GM12878 (cell line): ENCODE data around the gene MAGI2.

Experiments used
- CHD2 ChIP-seq: IDR thresholded peaks from 2 replicates; pipeline ENCODE4 v1.6.1; 2011; ENCODE audit warnings: low read depth, low read length, improper control_type of control experiment, borderline replicate concordance
- EP300 ChIP-seq, 2 experiments: fragments of 150-350 bp in 1 of 2; IDR thresholded peaks; 2 replicates each; pipeline ENCODE4 v1.6.1; 2011 to 2012; ENCODE audit warnings: low read depth in 2 of 2, low read length in 2 of 2, borderline replicate concordance in 1 of 2, improper control_type of control experiment in 1 of 2, inconsistent platforms in 1 of 2; ENCODE audit not compliant: control insufficient read depth in 1 of 2
- NFIC ChIP-seq: IDR thresholded peaks from 2 replicates; pipeline ENCODE4 v1.6.1; 2012; ENCODE audit warnings: low read depth, mild to moderate bottlenecking, inconsistent platforms, low read length, moderate library complexity
- NFXL1 ChIP-seq: fragments of 450-650 bp; IDR thresholded peaks from 2 replicates; pipeline ENCODE4 v1.6.1; 2017; ENCODE audit warnings: antibody characterized with exemption, mild to moderate bottlenecking, borderline replicate concordance
- NR2C2 ChIP-seq: IDR thresholded peaks from 2 replicates; pipeline ENCODE4 v1.6.1; 2011; ENCODE audit warnings: borderline replicate concordance, low read depth; ENCODE audit not compliant: control insufficient read depth, insufficient read length
- PAX5 ChIP-seq: IDR thresholded peaks from 2 replicates; pipeline ENCODE4 v1.6.1; 2011; ENCODE audit warnings: low read depth, low read length, borderline replicate concordance
- PML ChIP-seq: IDR thresholded peaks from 2 replicates; pipeline ENCODE4 v1.6.1; 2012; ENCODE audit warnings: low read length, inconsistent platforms
- POLR2A ChIP-seq: IDR thresholded peaks from 2 replicates; pipeline ENCODE4 v1.6.1; 2011; ENCODE audit warnings: low read depth, mild to moderate bottlenecking, low read length
- POLR2AphosphoS5 ChIP-seq: IDR thresholded peaks from 2 replicates; pipeline ENCODE4 v1.6.1; 2011; ENCODE audit warnings: mild to moderate bottlenecking, low read length, inconsistent platforms
- RFX5 ChIP-seq: IDR thresholded peaks from 2 replicates; pipeline ENCODE4 v1.6.1; 2011; ENCODE audit warnings: low read depth, low read length, improper control_type of control experiment
- SMARCA5 ChIP-seq: fragments of 450-650 bp; IDR thresholded peaks from 2 replicates; pipeline ENCODE4 v1.6.1; 2017; ENCODE audit warnings: mild to moderate bottlenecking
- TF ChIP-seq, protein P1 (sequence below): IDR thresholded peaks from 2 replicates; pipeline ENCODE4 v1.6.1; 2011; ENCODE audit warnings: low read depth, mild to moderate bottlenecking, low read length, moderate library complexity, borderline replicate concordance; ENCODE audit errors: extremely low read depth
- TF ChIP-seq, protein P2 (sequence below), 3 experiments: IDR thresholded peaks in 2 of 3; conservative IDR thresholded peaks in 1 of 3; 2 replicates each; pipeline ENCODE4 v1.5.1; 2011; ENCODE audit warnings: low read depth in 3 of 3, low read length in 3 of 3, mild to moderate bottlenecking in 3 of 3, control low read depth in 2 of 3, moderate library complexity in 2 of 3, inconsistent platforms in 1 of 3, mixed read lengths in 1 of 3; ENCODE audit not compliant: control insufficient read depth in 2 of 3, insufficient read depth in 1 of 3; ENCODE audit errors: extremely low read depth in 1 of 3

DNA sequence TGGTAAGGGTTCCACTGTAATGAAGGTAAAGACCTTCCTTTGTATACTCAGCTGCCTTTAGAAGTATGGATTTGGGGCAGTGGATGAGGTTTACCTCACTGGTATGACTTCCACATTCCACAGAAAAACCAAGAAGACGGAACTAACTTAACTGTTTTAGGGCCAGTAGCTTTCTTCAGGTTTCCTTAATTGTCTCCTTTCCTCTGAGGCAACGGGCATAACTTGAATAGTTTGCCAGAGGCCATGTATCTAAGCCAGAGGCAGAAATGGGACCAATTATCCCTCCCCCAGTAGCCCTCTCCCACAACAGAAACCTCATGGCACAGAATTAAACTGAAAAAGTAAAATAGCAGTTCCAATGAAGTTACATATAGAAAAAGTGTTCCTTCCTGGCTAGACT is 1373.2 kb downstream of the MAGI2 start:
- TF ChIP-seq, protein P1, sequence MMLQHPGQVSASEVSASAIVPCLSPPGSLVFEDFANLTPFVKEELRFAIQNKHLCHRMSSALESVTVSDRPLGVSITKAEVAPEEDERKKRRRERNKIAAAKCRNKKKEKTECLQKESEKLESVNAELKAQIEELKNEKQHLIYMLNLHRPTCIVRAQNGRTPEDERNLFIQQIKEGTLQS, result no peak
- TF ChIP-seq SMARCA5, result no peak
- TF ChIP-seq RFX5, result no peak
- TF ChIP-seq, protein P2, sequence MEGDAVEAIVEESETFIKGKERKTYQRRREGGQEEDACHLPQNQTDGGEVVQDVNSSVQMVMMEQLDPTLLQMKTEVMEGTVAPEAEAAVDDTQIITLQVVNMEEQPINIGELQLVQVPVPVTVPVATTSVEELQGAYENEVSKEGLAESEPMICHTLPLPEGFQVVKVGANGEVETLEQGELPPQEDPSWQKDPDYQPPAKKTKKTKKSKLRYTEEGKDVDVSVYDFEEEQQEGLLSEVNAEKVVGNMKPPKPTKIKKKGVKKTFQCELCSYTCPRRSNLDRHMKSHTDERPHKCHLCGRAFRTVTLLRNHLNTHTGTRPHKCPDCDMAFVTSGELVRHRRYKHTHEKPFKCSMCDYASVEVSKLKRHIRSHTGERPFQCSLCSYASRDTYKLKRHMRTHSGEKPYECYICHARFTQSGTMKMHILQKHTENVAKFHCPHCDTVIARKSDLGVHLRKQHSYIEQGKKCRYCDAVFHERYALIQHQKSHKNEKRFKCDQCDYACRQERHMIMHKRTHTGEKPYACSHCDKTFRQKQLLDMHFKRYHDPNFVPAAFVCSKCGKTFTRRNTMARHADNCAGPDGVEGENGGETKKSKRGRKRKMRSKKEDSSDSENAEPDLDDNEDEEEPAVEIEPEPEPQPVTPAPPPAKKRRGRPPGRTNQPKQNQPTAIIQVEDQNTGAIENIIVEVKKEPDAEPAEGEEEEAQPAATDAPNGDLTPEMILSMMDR (IDR thresholded peaks at IDR 0.05 in 2 of 3, conservative IDR thresholded peaks at IDR 0.05 in 1 of 3; ENCODE audit: control insufficient read depth in 2 of 3, extremely low read depth in 1 of 3, insufficient read depth in 1 of 3, low read depth in 3 of 3, low read length in 3 of 3), result no peak
- no peak for TF ChIP-seq CHD2
- no peak for TF ChIP-seq EP300 (IDR thresholded peaks at IDR 0.05; ENCODE audit: borderline replicate concordance in 1 of 2, control insufficient read depth in 1 of 2, low read depth in 2 of 2, low read length in 2 of 2)
- TF ChIP-seq PAX5, result no peak
- TF ChIP-seq POLR2A, result no peak
- TF ChIP-seq PML, result no peak
- no peak for TF ChIP-seq NFXL1
- TF ChIP-seq NFIC, result no peak
- no peak for TF ChIP-seq NR2C2
- TF ChIP-seq POLR2AphosphoS5, result no peak
